HCT116 (cell line): ENCODE data around the gene ZCCHC24. TPM values are rescaled to one million over a fixed set of nuclear protein-coding genes. Genes with fewer than 3 reads are reported as not detected.

ENCODE experiments used
- ATAC-seq: fragments of 200-7000 bp; cut with Tn5 transposase; 2 replicates; pipeline ENCODE4 v1.9.1; 2020; ENCODE audit warnings: mild to moderate bottlenecking, moderate library complexity
- BruUV-seq: library from RNA; stranded (reverse); fragments of 400-500 nt; replicated peaks from 2 replicates; lab custom pipeline; 2021; lab: Mats Ljungman, UMichigan
- CTCF ChIA-PET: fragments of 300-600 bp; sonication (Branson Sonifier 250); formaldehyde crosslinking; loops from one replicate; lab custom pipeline; 2021; ENCODE audit warnings: antibody characterized with exemption; lab: Charles Lee
- POLR2A ChIA-PET: fragments of 300-600, 350-600 bp; sonication (Branson Sonifier 250); formaldehyde crosslinking; loops from one replicate; lab custom pipeline; 2021; ENCODE audit warnings: antibody characterized with exemption; lab: Charles Lee
- RAD21 ChIA-PET, 2 experiments: fragments of 300-600 bp; sonication (Branson Sonifier 250); formaldehyde crosslinking; loops; one replicate each; lab custom pipeline; 2023; ENCODE audit warnings: low total read pairs in 2 of 2; ENCODE audit not compliant: uncharacterized antibody in 2 of 2, unreplicated experiment in 2 of 2, low non-redundant PET in 1 of 2; lab: Charles Lee
- DNase-seq: peaks from one replicate; pipeline ENCODE4 v3.0.0-alpha.2; 2010; ENCODE audit warnings: low read depth, low spot score
- H2AFZ ChIP-seq: fragments of 200-600 bp; shearing (Covaris generic), sonication (generic); 2 replicates; pipeline ENCODE4 v1.6.1; 2017; ENCODE audit warnings: low read depth, mixed run types, mixed read lengths, antibody characterized with exemption, low read length; ENCODE audit not compliant: poor library complexity, severe bottlenecking
- H3K27ac ChIP-seq: 2 replicates; pipeline ENCODE4 v1.5.1; 2012; ENCODE audit warnings: low read depth, low read length
- H3K27me3 ChIP-seq: fragments of 200-600 bp; sonication (generic); 2 replicates; pipeline ENCODE4 v1.6.1; 2016; ENCODE audit warnings: mixed run types, low read length, mixed read lengths; ENCODE audit not compliant: insufficient read depth
- H3K36me3 ChIP-seq, 2 experiments: fragments of 200-500 bp in 1 of 2; fragments of 200-600 bp in 1 of 2; sonication (Bioruptor generic) in 1 of 2; sonication (generic) in 1 of 2; 2 replicates each; pipeline versions ENCODE4 v1.5.1 to v1.6.1; 2014 to 2016; ENCODE audit warnings: low read length in 2 of 2, inconsistent platforms in 1 of 2, mixed read lengths in 1 of 2, mixed run types in 1 of 2; ENCODE audit not compliant: insufficient read depth in 2 of 2, control insufficient read depth in 1 of 2
- H3K4me1 ChIP-seq, 2 experiments: fragments of 200-600 bp in 1 of 2; sonication (generic) in 1 of 2; 2 replicates each; pipeline versions ENCODE4 v1.5.1 to v1.6.1; 2012 to 2017; ENCODE audit warnings: low read length in 2 of 2, inconsistent platforms in 1 of 2, mild to moderate bottlenecking in 1 of 2, mixed read lengths in 1 of 2, mixed run types in 1 of 2, moderate library complexity in 1 of 2; ENCODE audit not compliant: insufficient read depth in 2 of 2, control insufficient read depth in 1 of 2
- H3K4me2 ChIP-seq: fragments of 200-600 bp; sonication (generic); 2 replicates; pipeline ENCODE4 v1.6.1; 2017; ENCODE audit warnings: mixed run types, low read length, mixed read lengths
- H3K4me3 ChIP-seq, 2 experiments: fragments of 200-600 bp in 1 of 2; sonication (generic) in 1 of 2; replicated peaks in 1 of 2; 2 replicates each; pipeline ENCODE4 v1.5.1; 2011 to 2016; ENCODE audit warnings: low read length in 2 of 2, control low read depth in 1 of 2, low read depth in 1 of 2, mild to moderate bottlenecking in 1 of 2, mixed read lengths in 1 of 2, mixed run types in 1 of 2
- H3K79me2 ChIP-seq: fragments of 200-600 bp; sonication (generic); 2 replicates; pipeline ENCODE4 v1.6.1; 2017; ENCODE audit warnings: mild to moderate bottlenecking, mixed run types, low read length, moderate library complexity, mixed read lengths; ENCODE audit not compliant: insufficient read depth
- H3K9ac ChIP-seq: fragments of 200-600 bp; sonication (generic); 2 replicates; pipeline ENCODE4 v1.6.1; 2016; ENCODE audit warnings: low read length, mixed read lengths
- H3K9me2 ChIP-seq: fragments of 200-600 bp; sonication (generic), shearing (Covaris generic); 2 replicates; pipeline ENCODE4 v1.6.1; 2017; ENCODE audit warnings: mixed run types, mild to moderate bottlenecking, moderate library complexity; ENCODE audit not compliant: insufficient read depth
- H3K9me3 ChIP-seq, 2 experiments: fragments of 200-500 bp in 1 of 2; fragments of 200-600 bp in 1 of 2; sonication (Bioruptor generic) in 1 of 2; sonication (generic) in 1 of 2; 2 replicates each; pipeline ENCODE4 v1.6.1; 2014 to 2017; ENCODE audit warnings: low read length in 2 of 2, mixed read lengths in 2 of 2, inconsistent platforms in 1 of 2, low read depth in 1 of 2, mild to moderate bottlenecking in 1 of 2, mixed run types in 1 of 2, moderate library complexity in 1 of 2; ENCODE audit not compliant: control insufficient read depth in 1 of 2, insufficient read depth in 1 of 2
- H4K20me1 ChIP-seq: fragments of 200-600 bp; sonication (generic), shearing (Covaris generic); 2 replicates; pipeline ENCODE4 v1.6.1; 2017; ENCODE audit warnings: mixed run types, mild to moderate bottlenecking, moderate library complexity; ENCODE audit not compliant: insufficient read depth
- CTCF ChIP-seq, 3 experiments: fragments of 200-600 bp in 1 of 3; sonication (generic) in 1 of 3; IDR thresholded peaks in 2 of 3; conservative IDR thresholded peaks in 1 of 3; 2 replicates each; pipeline ENCODE4 v1.5.1; 2012 to 2017; ENCODE audit warnings: low read depth in 2 of 3, low read length in 2 of 3, antibody characterized with exemption in 1 of 3, borderline replicate concordance in 1 of 3, control low read depth in 1 of 3, mild to moderate bottlenecking in 1 of 3, mixed read lengths in 1 of 3, mixed run types in 1 of 3, moderate library complexity in 1 of 3; ENCODE audit not compliant: insufficient read depth in 1 of 3
- RAD21 ChIP-seq: IDR thresholded peaks from 2 replicates; pipeline ENCODE4 v1.6.1; 2012; ENCODE audit warnings: low read depth, mild to moderate bottlenecking
- SP1 ChIP-seq: IDR thresholded peaks from 2 replicates; pipeline ENCODE4 v1.6.1; 2012; ENCODE audit warnings: low read depth
- SRF ChIP-seq: IDR thresholded peaks from 2 replicates; pipeline ENCODE4 v1.6.1; 2012; ENCODE audit warnings: low read depth
- intact Hi-C: fragments of 100-400 bp; cut with micrococcal nuclease; formaldehyde crosslinking; loops from 2 replicates; pipeline ENCODE4 v1.10.0; 2022
- total RNA-seq: library from RNA; stranded (reverse); gene quantifications from one replicate; pipeline ENCODE4 v1.2.1, GENCODE V29; 2021; ENCODE audit not compliant: unreplicated experiment

ZCCHC24 gene
- total RNA-seq, 1 experiment from 2014 or later = 7.0 TPM

- Histone ChIP-seq H3K4me1 (peaks cover 26 to 40% of the 10 kb centered on the region in 2 experiments), H3K27me3 (no peaks in the 10 kb centered on the region), H3K9ac (peak overlapping the region; percentile 10), H3K4me2 (peak overlapping the region; percentile 75), H3K36me3 (no peaks in the 10 kb centered on the region), H3K79me2 (no peaks in the 10 kb centered on the region), H3K9me2 (no peaks in the 10 kb centered on the region), H3K27ac (peak overlapping the region; percentile 47), H2AFZ (peak overlapping the region; percentile 72), H3K4me3 (peak overlapping the region in 1 of 2 experiments; percentile 37; a peak in 2 of 4 replicates), H3K9me3 (no peaks in the 10 kb centered on the region), H4K20me1 (no peaks in the 10 kb centered on the region)
- intact Hi-C loops = loop anchor here (1.0 kb wide), 3 partner anchors 42 to 113 kb away; partner anchors contain the start of gene ZCCHC24
- ATAC-seq (peak; percentile 90), DNase-seq (peak; percentile 81)
- POLR2A ChIA-PET = interaction anchor here (0.7 to 1.8 kb wide), 4 partner anchors 9 to 140 kb away, joined by 3 to 4 read pairs (median 4); partner anchors contain the start of gene ZCCHC24
- CTCF ChIA-PET = interaction anchor here (0.7 to 3.1 kb wide), 17 partner anchors 9 to 195 kb away, joined by 3 to 77 read pairs (median 5); partner anchors contain the start of gene PPIF
- no TSS peak for BruUV-seq
- TF ChIP-seq RAD21 (peak; percentile 77), SP1 (no peak), CTCF (IDR thresholded peaks at IDR 0.05 in 2 of 3, conservative IDR thresholded peaks at IDR 0.05 in 1 of 3; ENCODE audit: borderline replicate concordance in 1 of 3, insufficient read depth in 1 of 3, low read depth in 2 of 3, low read length in 2 of 3) (peak; percentile 81 to 86 (median 84))
- RAD21 ChIA-PET = interaction anchor here (0.7 to 2.0 kb wide), 4 partner anchors 41 to 113 kb away, joined by 3 to 16 read pairs (median 9); no protein-coding TSS in a partner anchor
These were observed 42.1 kb upstream of the ZCCHC24 start for GRCh38 chr10:79487296-79488194.

- ChIA-PET POLR2A (no interaction called here), CTCF (interaction anchor here (1.9 kb wide), 1 partner anchor 17 kb away, joined by 5 read pairs; no protein-coding TSS in a partner anchor)
These were observed 39.1 kb upstream of the ZCCHC24 start for GRCh38 chr10:79484476-79484875.

More at GRCh38 chr10:79484476-79484875, 39.1 kb upstream of the ZCCHC24 start:
- H4K20me1 ChIP-seq = no peaks in the 10 kb centered on the region
- H3K79me2 ChIP-seq = no peaks in the 10 kb centered on the region
- no peaks in the 10 kb centered on the region for H3K36me3 ChIP-seq
- H3K27ac ChIP-seq = no peak overlapping the region
- H2AFZ ChIP-seq = no peak overlapping the region
- no peak overlapping the region for H3K4me3 ChIP-seq
- no peak overlapping the region for H3K4me2 ChIP-seq
- no peak for ATAC-seq
- peaks cover 15 to 25% of the 10 kb centered on the region in 2 experiments for H3K4me1 ChIP-seq
- no peaks in the 10 kb centered on the region for H3K9me2 ChIP-seq
- DNase-seq = no peak
- TF ChIP-seq SRF = no peak
- no TSS peak for BruUV-seq
- RAD21 ChIA-PET = no interaction called here
- intact Hi-C loops = no loop called here
- no peaks in the 10 kb centered on the region for H3K27me3 ChIP-seq
- no peak overlapping the region for H3K9ac ChIP-seq
- no peaks in the 10 kb centered on the region for H3K9me3 ChIP-seq
